GM23248 (cell line): ENCODE measurements around the gene INAFM2.

ENCODE experiments used
- EZH2 ChIP-seq: fragments of 200-600 bp; sonication (generic); IDR thresholded peaks from 2 replicates; pipeline ENCODE4 v1.6.1; 2018; ENCODE audit warnings: antibody characterized with exemption, mild to moderate bottlenecking; ENCODE audit not compliant: insufficient read depth, poor library complexity, severe bottlenecking
- EZH2phosphoT487 ChIP-seq: fragments of 200-600 bp; sonication (generic); IDR thresholded peaks from 2 replicates; pipeline ENCODE4 v1.6.1; 2018; ENCODE audit warnings: antibody characterized with exemption, moderate library complexity, mild to moderate bottlenecking, low read depth; ENCODE audit not compliant: insufficient read depth

- TF ChIP-seq EZH2 (no peak), EZH2phosphoT487 (no peak)
Observed at GRCh38 chr15:40354408-40355171, 31.1 kb downstream of the INAFM2 start.
